NOMO-1 (cell line): ENCODE data around the gene TUBG2.
A peak's percentile ranks its signal among the peaks of the same experiment; 100 is the strongest.

Experiments used
- DNase-seq, 2 experiments: peaks; one replicate each; lab custom pipeline; 2025; ENCODE audit not compliant: unreplicated experiment in 2 of 2; lab: John Stamatoyannopoulos, UW

The TUBG2 gene

DNA sequence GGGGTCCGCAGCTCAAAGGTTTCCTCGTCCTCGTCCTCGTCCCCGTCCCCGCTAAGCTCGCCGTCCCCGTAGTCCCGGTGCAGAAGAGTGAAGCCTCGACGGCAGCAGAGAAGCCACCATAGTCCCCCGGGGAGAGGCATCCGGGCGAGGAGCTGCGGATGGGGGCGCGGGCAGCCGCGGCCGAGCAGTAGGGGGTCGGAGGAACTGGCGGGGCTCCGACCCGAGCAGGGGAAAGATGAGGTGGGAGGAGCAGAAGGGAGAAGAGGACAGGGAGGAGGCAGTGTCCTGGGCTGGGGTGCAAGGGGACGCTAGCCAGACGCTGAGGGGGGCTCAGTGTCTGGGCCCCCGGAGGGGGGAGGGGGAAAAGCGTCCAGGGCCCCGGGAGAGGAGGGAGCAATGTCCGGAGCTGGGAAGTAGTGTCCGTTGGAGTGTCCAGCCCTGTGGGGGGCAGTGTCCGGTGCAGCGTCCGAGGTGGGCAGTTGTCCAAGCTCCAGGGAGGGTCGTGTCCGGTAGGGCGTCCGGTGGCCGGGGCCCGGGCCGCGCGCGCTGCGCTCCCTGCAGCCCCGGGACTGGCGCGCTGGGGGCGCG lies 17.4 kb downstream of the TUBG2 start, which contains the start of gene PLEKHH3:
Gene PLEKHH3, minus strand, starts transcription at position 571 of the 588 bp plus-strand sequence. Its CDS starts 431 bp downstream, at position 140.
- DNase-seq = no peak

DNA sequence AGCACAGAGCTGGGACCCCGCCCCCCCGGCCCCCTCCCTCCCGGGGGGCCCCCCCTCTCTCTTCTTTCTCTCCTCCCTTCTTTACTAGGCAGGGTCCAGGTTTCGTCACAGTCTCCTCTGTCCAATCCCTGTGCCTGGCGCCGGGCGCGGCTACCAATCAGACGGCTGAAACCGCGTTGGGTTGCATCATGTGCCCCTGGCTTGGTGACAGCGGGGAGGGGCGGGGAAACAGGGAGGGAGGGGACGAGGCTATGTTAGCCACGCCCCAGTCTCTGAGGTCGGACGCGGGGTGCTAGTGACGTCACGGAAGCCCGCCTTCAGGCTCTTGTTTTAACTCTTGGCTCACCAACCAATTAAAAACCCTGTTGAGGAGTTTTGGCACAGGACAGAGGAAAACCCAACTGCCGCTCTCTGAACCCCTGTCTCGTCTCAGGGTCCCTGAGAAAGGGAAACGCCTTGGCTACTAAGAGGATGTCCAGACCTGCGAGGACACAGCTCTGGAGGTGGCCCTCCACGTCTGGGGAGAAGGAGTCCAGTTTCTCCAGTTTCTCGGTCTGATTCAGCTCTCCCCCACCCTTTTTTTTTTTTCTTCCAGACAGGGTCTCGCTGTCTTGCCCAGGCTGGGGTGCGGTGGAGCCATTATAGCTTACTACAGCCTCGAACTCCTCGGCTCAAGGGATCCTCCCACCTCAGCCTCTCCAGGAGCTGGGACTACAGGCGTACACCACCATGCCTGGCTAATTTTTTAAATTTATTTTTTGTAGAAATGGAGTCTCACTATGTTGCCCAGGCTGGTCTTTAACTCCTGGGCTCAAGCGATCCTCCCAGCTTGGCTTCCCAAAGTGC lies 18.2 kb downstream of the TUBG2 start:
- DNase-seq = peak; percentile 97 to 99

- DNase-seq = peak; percentile 91 to 93
Observed at GRCh38 chr17:42677921-42678781, 19.1 kb downstream of the TUBG2 start.

GRCh38 chr17:42678951-42679491 lies 19.9 kb downstream of the TUBG2 start:
- DNase-seq = peak; percentile 73 to 75

DNA sequence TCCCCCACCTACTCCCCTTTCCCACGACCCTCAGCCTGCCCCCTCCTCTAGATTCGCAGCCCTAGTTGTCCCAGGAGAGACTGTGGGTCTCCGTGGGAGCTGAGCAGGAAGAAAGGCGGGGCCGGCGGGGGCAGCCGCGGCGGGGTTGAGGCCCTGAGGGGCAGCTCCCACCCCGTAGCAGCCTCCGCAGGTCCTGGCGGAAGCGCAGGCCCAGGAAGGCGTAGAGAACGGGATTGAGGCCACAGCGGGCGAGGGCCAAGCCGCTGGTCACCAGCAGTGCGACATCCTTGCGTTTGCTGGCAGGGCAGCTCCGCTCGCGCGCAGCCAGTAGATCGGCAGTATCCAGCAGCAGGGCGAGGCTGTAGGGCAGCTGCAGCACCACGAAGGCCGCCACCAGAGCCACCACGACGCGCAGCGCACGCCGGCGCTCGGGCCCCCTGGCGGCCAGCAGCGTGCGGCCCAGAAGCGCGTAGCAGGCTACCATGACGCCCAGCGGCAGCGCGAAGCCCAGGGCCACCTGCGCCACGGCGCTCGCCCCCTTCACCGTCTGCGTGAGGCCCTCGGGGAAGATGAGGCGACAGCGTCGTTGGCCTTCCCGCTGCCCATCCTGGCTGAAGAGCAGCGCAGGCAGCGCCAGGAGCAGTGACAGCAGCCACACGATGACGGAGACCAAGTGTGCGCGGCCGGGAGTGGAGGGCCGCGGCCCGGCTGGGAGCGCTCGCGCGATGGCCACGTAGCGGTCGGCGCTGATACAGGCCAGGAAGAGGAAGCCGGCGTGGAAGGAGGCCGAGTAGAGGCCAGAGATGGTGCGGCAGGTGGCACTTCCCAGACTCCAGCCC lies 20.6 kb downstream of the TUBG2 start:
- DNase-seq = peak; percentile 82 to 86

DNA sequence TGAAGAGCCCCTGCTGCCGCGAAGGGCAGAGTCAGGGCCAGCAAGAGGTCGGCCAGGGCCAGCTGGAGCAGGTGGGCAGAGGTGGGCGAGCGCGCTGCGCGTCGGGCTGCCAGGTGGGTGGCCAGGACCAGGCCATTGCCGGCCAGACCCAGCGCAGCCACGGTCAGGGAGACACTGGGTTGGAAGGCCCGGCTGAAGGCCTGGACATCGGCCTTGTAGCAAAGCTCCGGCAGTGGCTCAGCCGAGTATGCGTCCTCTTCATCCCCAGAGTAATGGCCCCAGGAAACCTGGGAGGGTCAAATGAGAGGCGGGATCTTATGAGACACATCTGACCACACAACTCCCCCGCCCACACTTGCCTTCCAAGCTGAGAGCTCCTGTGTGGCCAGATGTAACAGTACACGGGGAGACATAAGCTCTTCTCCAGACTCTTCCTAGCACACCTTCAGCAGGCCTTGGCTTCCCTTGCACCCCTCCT lies 21.3 kb downstream of the TUBG2 start:
- peak; percentile 40 to 42 for DNase-seq

DNA sequence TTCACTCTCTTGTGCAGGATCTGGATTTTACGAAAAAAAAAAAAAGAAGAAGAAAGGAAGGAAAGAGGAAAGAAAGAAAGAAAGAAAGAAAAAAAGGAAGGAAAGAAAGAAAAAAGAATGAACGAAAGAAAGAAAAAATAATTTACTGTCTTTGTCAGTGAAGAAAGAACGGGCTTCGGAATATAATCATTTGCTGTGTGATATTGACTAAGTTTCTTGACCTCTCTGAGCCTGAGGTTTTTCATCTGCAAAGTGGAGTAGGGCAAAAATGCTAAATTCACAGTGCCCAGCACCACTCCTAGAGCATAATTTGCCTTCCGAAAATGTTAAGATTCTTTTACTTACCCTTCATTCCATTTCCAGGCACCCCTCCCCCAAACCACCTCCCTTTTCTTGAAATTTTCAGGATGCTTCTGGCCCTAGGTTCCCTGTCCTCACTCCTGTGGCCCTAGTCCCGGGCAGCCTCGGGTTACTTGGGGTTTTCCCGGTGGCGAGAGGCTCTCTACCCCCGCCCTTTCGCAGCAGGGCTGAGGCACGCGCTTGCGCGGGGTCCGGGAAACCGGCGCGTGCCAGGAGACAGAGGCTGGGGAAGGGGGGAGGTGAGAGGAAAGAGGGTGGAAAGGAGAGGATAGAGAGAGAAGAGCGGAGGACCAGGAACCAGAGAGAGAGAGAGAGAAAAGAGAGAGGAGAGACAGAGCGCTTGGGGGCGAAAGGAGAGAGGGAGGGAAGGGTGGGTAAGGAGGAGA lies 23.1 kb downstream of the TUBG2 start, which contains the start of gene CNTNAP1:
Gene CNTNAP1, plus strand, starts transcription at position 556 of the 746 bp plus-strand sequence. CDS start 299 bp downstream, outside the sequence.
- DNase-seq = no peak

DNA sequence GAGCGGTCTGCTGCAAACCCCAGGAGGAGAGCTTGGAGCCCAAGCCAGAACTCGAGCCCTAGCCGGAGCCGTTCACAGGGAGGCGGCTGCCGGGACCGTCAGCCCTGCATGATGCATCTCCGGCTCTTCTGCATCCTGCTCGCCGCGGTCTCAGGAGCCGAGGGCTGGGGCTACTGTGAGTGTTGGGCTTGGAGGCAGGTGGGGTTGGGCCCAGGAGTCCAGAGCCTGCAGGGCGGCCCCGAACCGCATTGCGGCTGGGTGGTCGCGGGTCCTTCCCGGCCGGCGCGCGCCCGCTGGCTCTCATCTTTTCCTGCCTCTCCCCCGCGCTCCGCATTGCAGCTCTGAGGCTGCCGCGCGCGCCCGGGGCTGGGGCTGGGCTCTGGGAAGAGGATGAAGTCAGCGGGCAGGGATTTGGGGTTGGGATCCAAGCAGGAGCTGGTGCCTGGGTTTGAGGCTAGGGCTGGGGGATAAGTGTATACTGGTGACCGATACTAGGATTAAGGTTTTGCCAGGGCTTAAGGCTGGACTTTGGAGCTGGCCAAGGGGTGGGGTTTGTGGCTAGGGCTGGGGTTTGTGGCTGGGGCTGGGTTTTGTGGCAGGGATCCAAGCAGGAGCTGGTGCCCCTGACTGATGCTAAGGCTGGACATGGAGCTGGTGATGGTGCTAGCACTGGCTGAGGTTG lies 23.8 kb downstream of the TUBG2 start:
- no peak for DNase-seq

- DNase-seq = no peak
Observed at GRCh38 chr17:42683407-42684034, 24.4 kb downstream of the TUBG2 start.

- DNase-seq = no peak
Observed at GRCh38 chr17:42684929-42685556, 26.0 kb downstream of the TUBG2 start.

DNA sequence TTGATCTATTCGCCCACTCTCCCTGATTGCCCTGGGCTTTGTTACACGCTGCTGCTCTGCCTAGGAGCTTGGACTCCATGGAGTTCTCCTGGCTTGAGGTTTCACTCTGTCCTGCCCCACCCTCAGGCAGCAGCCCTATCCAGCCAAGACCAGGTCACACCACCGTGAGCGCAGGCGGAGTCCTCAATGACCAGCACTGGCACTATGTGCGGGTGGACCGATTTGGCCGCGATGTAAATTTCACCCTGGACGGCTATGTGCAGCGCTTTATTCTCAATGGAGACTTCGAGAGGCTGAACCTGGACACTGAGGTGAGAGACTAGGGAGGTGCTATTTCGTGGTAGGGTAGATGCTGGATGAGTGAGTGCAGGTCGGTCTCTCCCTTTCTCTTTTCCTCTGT lies 26.7 kb downstream of the TUBG2 start:
- no peak for DNase-seq

DNA sequence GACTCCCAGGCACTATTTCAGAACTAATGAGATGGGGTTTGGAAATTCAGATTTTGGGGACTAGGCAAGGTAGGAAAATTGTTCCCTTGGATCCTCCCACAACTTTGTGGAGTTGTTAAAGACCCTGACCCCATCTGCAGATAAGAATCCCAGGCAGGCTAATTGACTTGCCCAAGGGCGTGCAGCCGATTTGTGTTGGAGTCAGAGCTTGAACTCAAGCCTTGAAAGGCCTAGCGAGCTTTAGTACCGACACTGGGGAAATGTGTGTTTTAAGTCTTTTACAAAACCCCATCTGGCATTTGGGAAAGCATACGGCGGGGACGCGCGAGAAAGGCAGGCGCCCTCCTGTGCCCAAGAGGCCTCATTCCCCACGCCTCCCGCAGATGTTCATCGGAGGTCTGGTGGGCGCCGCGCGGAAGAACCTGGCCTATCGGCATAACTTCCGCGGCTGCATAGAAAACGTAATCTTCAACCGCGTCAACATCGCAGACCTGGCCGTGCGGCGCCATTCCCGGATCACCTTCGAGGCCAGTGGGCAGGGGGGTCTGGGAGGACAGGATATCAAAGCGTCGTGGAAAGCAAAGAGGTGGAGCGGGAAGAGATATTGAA lies 27.5 kb downstream of the TUBG2 start:
- DNase-seq = no peak

- no peak for DNase-seq
Observed at GRCh38 chr17:42687707-42688320, 28.7 kb downstream of the TUBG2 start.

DNA sequence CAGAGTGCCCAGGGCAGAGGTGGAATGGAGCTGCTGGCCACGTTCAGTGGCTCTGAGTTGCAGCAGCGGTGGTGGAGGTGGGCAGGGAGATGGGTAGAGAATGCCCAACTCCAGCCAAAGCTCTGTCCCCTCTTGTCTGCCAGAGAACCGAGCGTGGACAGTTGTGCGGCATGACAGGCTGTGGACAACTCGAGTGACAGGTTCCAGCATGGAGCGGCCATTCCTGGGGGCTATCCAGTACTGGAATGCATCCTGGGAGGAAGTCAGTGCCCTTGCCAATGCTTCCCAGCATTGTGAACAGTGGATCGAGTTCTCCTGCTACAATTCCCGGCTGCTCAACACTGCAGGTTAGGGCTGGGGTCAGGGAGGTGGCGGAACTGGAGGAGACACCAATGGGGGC lies 31.5 kb downstream of the TUBG2 start:
- DNase-seq = no peak

DNA sequence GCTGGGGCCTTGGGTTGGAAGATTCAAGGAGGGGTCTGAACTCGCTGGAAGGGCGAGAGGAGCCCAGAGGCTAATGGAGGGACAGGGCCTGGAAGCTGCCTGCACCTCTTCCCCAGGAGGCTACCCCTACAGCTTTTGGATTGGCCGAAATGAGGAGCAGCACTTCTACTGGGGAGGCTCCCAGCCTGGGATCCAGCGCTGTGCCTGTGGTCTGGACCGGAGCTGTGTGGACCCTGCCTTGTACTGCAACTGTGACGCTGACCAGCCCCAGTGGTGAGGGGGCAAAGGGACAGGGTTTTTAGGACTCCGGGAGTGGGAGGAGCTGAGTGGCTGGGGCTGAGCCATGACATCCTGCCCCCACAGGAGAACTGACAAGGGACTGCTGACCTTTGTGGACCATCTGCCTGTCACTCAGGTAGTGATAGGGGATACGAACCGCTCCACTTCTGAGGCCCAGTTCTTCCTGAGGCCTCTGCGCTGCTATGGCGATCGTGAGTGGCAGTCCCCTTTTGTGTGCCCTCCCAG lies 32.0 kb downstream of the TUBG2 start:
- no peak for DNase-seq

DNA sequence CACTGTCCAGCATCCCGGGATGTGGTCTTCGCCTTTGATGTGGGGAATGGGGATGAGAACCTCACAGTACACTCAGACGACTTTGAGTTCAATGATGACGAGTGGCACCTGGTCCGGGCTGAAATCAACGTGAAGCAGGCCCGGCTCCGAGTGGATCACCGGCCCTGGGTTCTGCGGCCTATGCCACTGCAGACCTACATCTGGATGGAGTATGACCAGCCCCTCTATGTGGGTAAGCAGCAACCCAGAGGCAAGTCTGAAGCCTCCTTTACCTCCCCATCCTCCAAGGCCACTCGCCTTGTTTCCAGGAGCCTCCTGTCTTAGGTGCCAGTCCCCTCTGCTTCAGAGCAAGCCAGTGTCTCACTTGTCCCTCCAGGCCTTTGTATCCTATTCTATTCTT lies 33.4 kb downstream of the TUBG2 start:
- DNase-seq = no peak

GRCh38 chr17:42694524-42694923 lies 35.4 kb downstream of the TUBG2 start:
- no peak for DNase-seq
